HG03575 (cell line): ENCODE measurements around the gene EPHB1.

Experiments
- ATAC-seq: cut with Tn5 transposase; IDR thresholded peaks from one replicate; pipeline ENCODE4 v1.9.1; 2021; ENCODE audit not compliant: unreplicated experiment, insufficient number of reproducible peaks, low FRiP score; ENCODE audit errors: extremely low read depth

Gene EPHB1

GRCh38 chr3:135125171-135125801 is 330.2 kb downstream of the EPHB1 start:
- ATAC-seq: no peak

- no peak for ATAC-seq
Measured at GRCh38 chr3:135127946-135128470, 332.9 kb downstream of the EPHB1 start.

- ATAC-seq: no peak
Measured at GRCh38 chr3:135128818-135129217, 333.8 kb downstream of the EPHB1 start.

GRCh38 chr3:135131290-135131689 is 336.2 kb downstream of the EPHB1 start:
- ATAC-seq: no peak

- ATAC-seq: no peak
Measured at GRCh38 chr3:135133905-135134683, 339.0 kb downstream of the EPHB1 start.

GRCh38 chr3:135134684-135135075 is 339.6 kb downstream of the EPHB1 start:
- no peak for ATAC-seq

GRCh38 chr3:135135445-135135844 is 340.4 kb downstream of the EPHB1 start:
- no peak for ATAC-seq

GRCh38 chr3:135136361-135137100 is 341.5 kb downstream of the EPHB1 start:
- ATAC-seq: no peak

- no peak for ATAC-seq
Measured at GRCh38 chr3:135137296-135137695, 342.2 kb downstream of the EPHB1 start.

GRCh38 chr3:135138776-135139175 is 343.7 kb downstream of the EPHB1 start:
- ATAC-seq: no peak

- ATAC-seq: no peak
Measured at GRCh38 chr3:135140591-135140990, 345.5 kb downstream of the EPHB1 start.

GRCh38 chr3:135141160-135141559 is 346.1 kb downstream of the EPHB1 start:
- ATAC-seq: no peak

GRCh38 chr3:135141672-135142071 is 346.6 kb downstream of the EPHB1 start:
- ATAC-seq: no peak

- ATAC-seq: no peak
Measured at GRCh38 chr3:135142530-135142929, 347.5 kb downstream of the EPHB1 start.

- ATAC-seq: no peak
Measured at GRCh38 chr3:135143474-135143873, 348.4 kb downstream of the EPHB1 start.

- no peak for ATAC-seq
Measured at GRCh38 chr3:135145581-135145980, 350.5 kb downstream of the EPHB1 start.

GRCh38 chr3:135147657-135148056 is 352.6 kb downstream of the EPHB1 start:
- ATAC-seq: no peak

- ATAC-seq: no peak
Measured at GRCh38 chr3:135148398-135149020, 353.4 kb downstream of the EPHB1 start.
